Neural progenitor cell (in vitro differentiated cells): ENCODE results near the gene TRIP13. TPM values are rescaled to one million over a fixed set of nuclear protein-coding genes. Genes with fewer than 3 reads are reported as not detected.

Experiments used
- DNase-seq: peaks from one replicate; pipeline ENCODE4 v3.0.0-alpha.2; 2016; ENCODE audit warnings: low spot score
- H2AFZ ChIP-seq: fragments of 200-600 bp; sonication (generic); replicated peaks from 2 replicates; pipeline ENCODE4 v1.6.1; 2016; ENCODE audit warnings: antibody characterized with exemption
- H3F3A ChIP-seq: fragments of 200-600 bp; sonication (generic); 2 replicates; pipeline ENCODE4 v1.6.1; 2016; ENCODE audit warnings: antibody characterized with exemption, low read depth
- H3K27ac ChIP-seq: fragments of 200-600 bp; sonication (generic); 2 replicates; pipeline ENCODE4 v1.5.1; 2016; ENCODE audit warnings: mild to moderate bottlenecking
- H3K27me3 ChIP-seq: fragments of 200-600 bp; sonication (generic); 2 replicates; pipeline ENCODE4 v1.6.1; 2016; ENCODE audit warnings: mild to moderate bottlenecking, moderate library complexity
- H3K36me3 ChIP-seq: fragments of 200-600 bp; sonication (generic); 2 replicates; pipeline ENCODE4 v1.5.1; 2016
- H3K4me1 ChIP-seq: fragments of 200-600 bp; sonication (generic); 2 replicates; pipeline ENCODE4 v1.6.1; 2016; ENCODE audit warnings: mixed run types
- H3K4me2 ChIP-seq: fragments of 200-600 bp; sonication (generic); 2 replicates; pipeline ENCODE4 v1.6.1; 2016
- H3K4me3 ChIP-seq: fragments of 200-600 bp; sonication (generic); 2 replicates; pipeline ENCODE4 v1.5.1; 2016
- H3K79me2 ChIP-seq: fragments of 200-600 bp; sonication (generic); 2 replicates; pipeline ENCODE4 v1.6.1; 2016; ENCODE audit warnings: low read depth
- H3K9ac ChIP-seq: fragments of 200-600 bp; sonication (generic); 2 replicates; pipeline ENCODE4 v1.6.1; 2016
- H3K9me3 ChIP-seq: fragments of 200-600 bp; sonication (generic); 2 replicates; pipeline ENCODE4 v1.5.1; 2016; ENCODE audit warnings: low read depth
- H4K20me1 ChIP-seq: fragments of 200-600 bp; sonication (generic); 2 replicates; pipeline ENCODE4 v1.6.1; 2016; ENCODE audit warnings: low read depth
- H3K27ac Mint-ChIP-seq: 3 replicates; pipeline ENCODE4 v1.8.0; 2021; ENCODE audit warnings: mixed read lengths
- H3K27me3 Mint-ChIP-seq: 2 replicates; pipeline ENCODE4 v1.8.0; 2022; ENCODE audit warnings: low read depth, mild to moderate bottlenecking, inconsistent platforms, moderate library complexity, mixed read lengths; ENCODE audit not compliant: insufficient read depth
- H3K36me3 Mint-ChIP-seq: 3 replicates; pipeline ENCODE4 v1.8.0; 2021; ENCODE audit warnings: mixed read lengths
- H3K4me1 Mint-ChIP-seq: 3 replicates; pipeline ENCODE4 v1.8.0; 2021; ENCODE audit warnings: mixed read lengths
- H3K4me3 Mint-ChIP-seq: 3 replicates; pipeline ENCODE4 v1.8.0; 2021; ENCODE audit warnings: mild to moderate bottlenecking, moderate library complexity, mixed read lengths
- H3K9me3 Mint-ChIP-seq: 3 replicates; pipeline ENCODE4 v1.8.0; 2020; ENCODE audit warnings: mixed read lengths
- EZH2 ChIP-seq: fragments of 200-600 bp; sonication (generic); IDR thresholded peaks from 2 replicates; pipeline ENCODE4 v1.6.1; 2017; ENCODE audit warnings: antibody characterized with exemption, mild to moderate bottlenecking, moderate library complexity
- EZH2phosphoT487 ChIP-seq: fragments of 200-600 bp; sonication (generic); IDR thresholded peaks from 2 replicates; pipeline ENCODE4 v1.6.1; 2017; ENCODE audit warnings: antibody characterized with exemption
- total RNA-seq: library from RNA; depleted of rRNA; stranded (reverse); fragments of >200 nt; gene quantifications from 2 replicates; pipeline ENCODE4 v1.2.3, GENCODE V29; 2015; ENCODE audit warnings: low replicate concordance
- TF ChIP-seq, protein P1 (sequence below): fragments of 200-600 bp; sonication (generic); IDR thresholded peaks from 2 replicates; pipeline ENCODE4 v1.5.1; 2017; ENCODE audit warnings: antibody characterized with exemption, mild to moderate bottlenecking

Gene TRIP13
- total RNA-seq, 1 donor from 2014 or later = 32.3 TPM

DNA sequence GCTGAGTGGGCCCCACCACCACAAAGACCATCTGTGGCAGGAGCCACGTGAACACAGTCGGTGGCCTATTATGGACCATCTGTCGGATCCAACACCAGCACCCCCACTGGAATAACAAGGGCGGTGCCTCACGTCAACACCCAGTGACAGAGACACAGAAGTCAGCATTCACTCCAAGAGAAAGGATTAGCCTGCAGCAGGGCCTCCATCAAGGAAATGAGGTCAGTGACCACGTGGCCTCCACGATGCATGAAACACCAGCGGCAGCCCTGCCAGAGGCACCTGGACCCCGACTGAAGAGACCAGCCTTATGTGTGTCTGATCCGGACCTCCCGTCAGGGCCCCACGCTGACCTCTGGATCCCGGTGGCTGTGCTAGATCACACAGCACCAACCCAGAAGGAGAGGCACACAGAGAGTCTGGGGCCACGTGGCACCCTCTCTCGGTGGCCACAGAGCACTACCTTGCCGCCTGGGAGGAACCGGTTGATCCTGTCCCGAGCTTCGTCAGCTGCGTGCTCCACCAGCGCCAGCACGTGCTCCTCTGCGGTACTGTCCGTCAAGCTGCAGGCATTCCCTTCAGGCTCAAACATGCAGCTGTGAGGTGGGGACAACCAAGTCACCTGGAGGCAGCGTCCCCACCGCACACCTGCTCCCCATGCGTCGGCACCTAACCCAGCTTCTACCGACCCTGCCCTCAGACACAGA, 9.1 kb upstream of the TRIP13 start:
- H3K4me3 Mint-ChIP-seq = no peak overlapping the region
- Histone ChIP-seq H3K4me1 (no peaks in the 10 kb centered on the region), H3K27me3 (no peaks in the 10 kb centered on the region), H3K4me2 (no peak overlapping the region), H2AFZ (no peak overlapping the region), H3K79me2 (peaks cover 36% of the 10 kb centered on the region), H3K4me3 (no peak overlapping the region), H3K9me3 (no peaks in the 10 kb centered on the region), H3F3A (peaks cover 4% of the 10 kb centered on the region), H3K9ac (no peak overlapping the region), H3K27ac (no peak overlapping the region), H4K20me1 (peaks cover 8% of the 10 kb centered on the region), H3K36me3 (peaks cover 6% of the 10 kb centered on the region)
- no peaks in the 10 kb centered on the region for H3K4me1 Mint-ChIP-seq
- TF ChIP-seq, protein P1, sequence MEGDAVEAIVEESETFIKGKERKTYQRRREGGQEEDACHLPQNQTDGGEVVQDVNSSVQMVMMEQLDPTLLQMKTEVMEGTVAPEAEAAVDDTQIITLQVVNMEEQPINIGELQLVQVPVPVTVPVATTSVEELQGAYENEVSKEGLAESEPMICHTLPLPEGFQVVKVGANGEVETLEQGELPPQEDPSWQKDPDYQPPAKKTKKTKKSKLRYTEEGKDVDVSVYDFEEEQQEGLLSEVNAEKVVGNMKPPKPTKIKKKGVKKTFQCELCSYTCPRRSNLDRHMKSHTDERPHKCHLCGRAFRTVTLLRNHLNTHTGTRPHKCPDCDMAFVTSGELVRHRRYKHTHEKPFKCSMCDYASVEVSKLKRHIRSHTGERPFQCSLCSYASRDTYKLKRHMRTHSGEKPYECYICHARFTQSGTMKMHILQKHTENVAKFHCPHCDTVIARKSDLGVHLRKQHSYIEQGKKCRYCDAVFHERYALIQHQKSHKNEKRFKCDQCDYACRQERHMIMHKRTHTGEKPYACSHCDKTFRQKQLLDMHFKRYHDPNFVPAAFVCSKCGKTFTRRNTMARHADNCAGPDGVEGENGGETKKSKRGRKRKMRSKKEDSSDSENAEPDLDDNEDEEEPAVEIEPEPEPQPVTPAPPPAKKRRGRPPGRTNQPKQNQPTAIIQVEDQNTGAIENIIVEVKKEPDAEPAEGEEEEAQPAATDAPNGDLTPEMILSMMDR = no peak
- TF ChIP-seq EZH2phosphoT487 = no peak
- no peak for TF ChIP-seq EZH2
- peaks cover 2% of the 10 kb centered on the region for H3K27me3 Mint-ChIP-seq
- no peak for DNase-seq
- no peak overlapping the region for H3K27ac Mint-ChIP-seq
- peaks cover 52% of the 10 kb centered on the region for H3K36me3 Mint-ChIP-seq
- no peaks in the 10 kb centered on the region for H3K9me3 Mint-ChIP-seq

DNA sequence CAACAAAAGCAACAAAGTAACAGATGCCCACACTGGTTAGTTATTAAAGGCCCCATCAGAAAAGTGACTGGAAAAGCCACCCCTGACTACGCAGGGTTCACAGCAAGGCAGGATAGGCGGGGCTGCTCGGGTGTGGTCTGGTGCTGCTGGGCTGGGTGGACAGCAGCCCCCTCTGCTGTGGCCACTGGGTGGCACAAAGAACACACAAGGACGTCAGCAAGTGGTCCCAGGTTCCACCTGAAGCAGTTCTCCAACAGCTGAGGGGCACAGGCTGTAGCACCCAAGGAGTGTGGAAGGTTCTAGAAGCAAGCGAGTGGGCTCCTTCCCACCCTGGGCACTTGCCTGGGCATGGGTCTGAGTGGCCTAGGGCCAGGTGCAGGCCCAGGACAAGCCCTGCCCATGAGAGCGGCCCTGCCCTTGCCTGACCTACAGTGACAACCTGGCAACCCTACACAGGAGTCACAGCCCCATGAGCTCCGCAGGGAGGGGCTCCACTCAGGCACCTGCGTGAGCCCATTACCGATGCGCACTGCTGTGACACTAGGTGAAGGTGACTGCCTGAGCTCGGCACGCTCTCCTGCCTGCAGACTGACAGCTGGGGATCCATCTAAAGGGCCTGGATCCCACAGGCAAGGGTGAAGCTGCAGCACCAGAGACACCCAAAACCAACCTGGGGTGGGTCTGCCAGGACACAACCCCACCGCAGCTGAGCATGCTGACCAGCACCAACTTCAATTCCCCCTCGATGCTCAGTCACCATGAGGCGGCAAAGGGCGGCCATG, 8.1 kb upstream of the TRIP13 start:
- H3K9me3 ChIP-seq = no peaks in the 10 kb centered on the region
- peaks cover 39% of the 10 kb centered on the region for H3K79me2 ChIP-seq
- no peaks in the 10 kb centered on the region for H3K27me3 ChIP-seq
- Mint-ChIP-seq H3K27ac (no peak overlapping the region), H3K9me3 (no peaks in the 10 kb centered on the region), H3K36me3 (peaks cover 53% of the 10 kb centered on the region), H3K4me3 (no peak overlapping the region), H3K27me3 (peaks cover 2% of the 10 kb centered on the region), H3K4me1 (no peaks in the 10 kb centered on the region)
- H3F3A ChIP-seq = peaks cover 4% of the 10 kb centered on the region
- H3K27ac ChIP-seq = no peak overlapping the region
- no peak for DNase-seq
- no peak overlapping the region for H3K4me2 ChIP-seq
- H2AFZ ChIP-seq = no peak overlapping the region
- no peak overlapping the region for H3K4me3 ChIP-seq
- H3K36me3 ChIP-seq = peaks cover 10% of the 10 kb centered on the region
- H3K4me1 ChIP-seq = no peaks in the 10 kb centered on the region
- TF ChIP-seq EZH2 (no peak), EZH2phosphoT487 (no peak)
- TF ChIP-seq, protein P1 = no peak
- peaks cover 8% of the 10 kb centered on the region for H4K20me1 ChIP-seq
- H3K9ac ChIP-seq = no peak overlapping the region

DNA sequence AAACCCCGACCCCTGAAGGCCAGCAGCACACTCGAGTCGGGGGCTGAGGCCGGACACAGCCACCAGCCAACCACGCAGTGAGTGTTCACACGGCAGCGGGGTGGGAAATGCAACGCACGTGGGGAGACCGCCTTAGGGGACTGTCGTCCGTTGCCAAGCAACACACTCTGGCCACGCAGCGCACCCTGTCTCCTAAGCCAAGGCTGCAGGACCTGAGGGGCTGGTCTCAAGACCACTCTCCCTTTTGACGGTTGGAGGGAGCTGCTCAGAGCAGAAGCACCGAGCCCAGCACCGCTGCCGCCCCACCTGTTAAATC, 7.6 kb upstream of the TRIP13 start:
- Mint-ChIP-seq H3K9me3 (no peaks in the 10 kb centered on the region), H3K27ac (no peak overlapping the region), H3K4me1 (no peaks in the 10 kb centered on the region), H3K36me3 (peaks cover 53% of the 10 kb centered on the region), H3K4me3 (no peak overlapping the region), H3K27me3 (peaks cover 2% of the 10 kb centered on the region)
- Histone ChIP-seq H3K27ac (no peak overlapping the region), H3F3A (peaks cover 4% of the 10 kb centered on the region), H3K4me2 (no peak overlapping the region), H3K4me3 (no peak overlapping the region), H2AFZ (no peak overlapping the region), H3K9me3 (no peaks in the 10 kb centered on the region), H3K4me1 (no peaks in the 10 kb centered on the region), H3K27me3 (no peaks in the 10 kb centered on the region), H3K79me2 (peaks cover 44% of the 10 kb centered on the region), H3K9ac (no peak overlapping the region), H3K36me3 (peaks cover 10% of the 10 kb centered on the region), H4K20me1 (peaks cover 8% of the 10 kb centered on the region)
- TF ChIP-seq, protein P1 = no peak
- TF ChIP-seq EZH2phosphoT487 (no peak), EZH2 (no peak)
- no peak for DNase-seq
